WERI-Rb-1 (cell line): Measurements from ENCODE around the gene SLC24A1.

Source experiments
- DNase-seq: peaks from one replicate; pipeline ENCODE4 v3.0.0-alpha.2; 2020
- H3K27ac ChIP-seq: fragments of 250-450 bp; sonication (Bioruptor Pico); 2 replicates; pipeline ENCODE4 v1.5.1; 2020; ENCODE audit warnings: mild to moderate bottlenecking, moderate library complexity
- H3K27me3 ChIP-seq: fragments of 250-450 bp; sonication (Bioruptor Pico); 2 replicates; pipeline ENCODE4 v1.5.1; 2021; ENCODE audit warnings: mild to moderate bottlenecking, low read depth, moderate library complexity; ENCODE audit not compliant: insufficient read depth, severe bottlenecking
- H3K36me3 ChIP-seq: fragments of 250-450 bp; sonication (Bioruptor Pico); 2 replicates; pipeline ENCODE4 v1.5.1; 2020; ENCODE audit warnings: mild to moderate bottlenecking, moderate library complexity
- H3K4me3 ChIP-seq: 2 replicates; pipeline ENCODE4 v1.5.1; 2011; ENCODE audit warnings: low read depth, mild to moderate bottlenecking, control low read depth, low read length
- H3K9me3 ChIP-seq: fragments of 250-450 bp; sonication (Bioruptor Pico); 2 replicates; pipeline ENCODE4 v1.5.1; 2021; ENCODE audit warnings: mild to moderate bottlenecking, moderate library complexity; ENCODE audit not compliant: severe bottlenecking
- CTCF ChIP-seq: IDR thresholded peaks from 2 replicates; pipeline ENCODE4 v1.5.1; 2011; ENCODE audit warnings: low read depth, mild to moderate bottlenecking, control low read depth, inconsistent platforms, low read length

The SLC24A1 gene

GRCh38 chr15:65579762-65580161 is 42.0 kb upstream of the SLC24A1 start:
- Histone ChIP-seq H3K36me3 (peaks cover 42% of the 10 kb centered on the region), H3K9me3 (no peaks in the 10 kb centered on the region), H3K4me3 (no peak overlapping the region), H3K27ac (peak overlapping the region; percentile 30), H3K27me3 (no peaks in the 10 kb centered on the region)
- no peak for DNase-seq
- no peak for TF ChIP-seq CTCF

DNA sequence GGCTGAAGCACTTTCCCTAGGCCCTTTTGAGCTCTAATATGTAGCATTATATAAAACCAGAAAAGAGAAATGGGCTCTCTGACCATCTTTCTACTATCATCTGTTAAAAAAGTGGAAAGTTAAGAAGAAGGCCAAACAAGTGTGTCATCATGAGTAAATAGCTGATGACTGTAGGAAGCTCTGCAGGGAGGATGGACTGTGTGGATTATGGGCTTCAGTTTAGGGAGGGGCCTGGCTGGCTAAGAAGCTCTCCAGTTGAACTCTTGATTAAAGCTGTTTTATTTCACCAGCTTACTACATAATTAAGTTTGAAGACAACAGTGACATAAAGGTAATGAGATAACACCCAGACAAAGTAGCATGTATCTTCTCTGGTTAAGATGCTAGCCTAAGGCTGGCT is 41.5 kb upstream of the SLC24A1 start:
- Histone ChIP-seq H3K36me3 (peaks cover 41% of the 10 kb centered on the region), H3K27me3 (no peaks in the 10 kb centered on the region), H3K4me3 (no peak overlapping the region), H3K9me3 (no peaks in the 10 kb centered on the region), H3K27ac (peak overlapping the region; percentile 57)
- TF ChIP-seq CTCF: no peak
- DNase-seq: peak; percentile 61

DNA sequence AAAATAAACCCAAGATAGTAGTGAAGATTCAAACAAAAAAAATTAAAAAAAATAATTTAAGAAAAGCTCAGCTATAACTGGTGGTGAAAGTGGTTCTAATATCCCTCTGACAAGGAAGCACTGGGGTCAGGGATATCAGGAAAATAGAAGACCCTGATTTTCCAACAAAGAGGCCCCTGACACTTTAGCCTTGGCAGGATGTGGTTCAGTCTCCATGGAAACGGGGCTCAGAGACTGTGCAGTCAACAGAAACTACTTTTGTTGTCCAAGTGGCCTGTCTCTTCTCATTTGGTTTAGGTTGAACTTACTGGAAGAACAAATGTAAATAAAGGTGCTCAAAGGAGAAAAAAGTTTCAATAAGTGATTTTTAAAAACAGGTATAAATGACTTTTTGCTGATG is 38.0 kb upstream of the SLC24A1 start:
- Histone ChIP-seq H3K9me3 (no peaks in the 10 kb centered on the region), H3K4me3 (no peak overlapping the region), H3K27ac (no peak overlapping the region), H3K36me3 (peaks cover 28% of the 10 kb centered on the region), H3K27me3 (no peaks in the 10 kb centered on the region)
- TF ChIP-seq CTCF: no peak
- DNase-seq: no peak

GRCh38 chr15:65584241-65584640 is 37.5 kb upstream of the SLC24A1 start:
- DNase-seq: no peak
- peaks cover 28% of the 10 kb centered on the region for H3K36me3 ChIP-seq

DNA sequence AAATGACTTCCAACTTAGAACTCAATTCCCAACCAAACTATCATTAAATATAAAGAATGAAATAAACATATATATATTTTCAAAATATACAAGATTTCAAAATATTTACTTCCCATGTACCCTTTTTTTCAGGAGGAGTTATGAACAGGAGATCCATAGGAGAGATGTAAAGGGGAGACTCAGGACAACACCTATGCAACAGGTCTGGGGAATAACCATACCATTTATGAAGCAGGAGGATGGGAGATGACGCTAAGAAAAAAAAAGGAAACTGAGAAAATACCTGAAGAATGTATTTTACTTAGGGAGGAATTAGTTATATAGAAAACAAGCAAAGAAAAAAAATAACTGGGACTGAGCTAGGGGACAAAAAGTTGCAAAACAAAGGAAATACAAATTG is 34.6 kb upstream of the SLC24A1 start:
- no peak for DNase-seq
- Histone ChIP-seq H3K4me3 (no peak overlapping the region), H3K9me3 (no peaks in the 10 kb centered on the region), H3K27ac (no peak overlapping the region), H3K36me3 (peaks cover 37% of the 10 kb centered on the region), H3K27me3 (no peaks in the 10 kb centered on the region)
- no peak for TF ChIP-seq CTCF

More at GRCh38 chr15:65584241-65584640, 37.5 kb upstream of the SLC24A1 start:
- Histone ChIP-seq H3K27ac (no peak overlapping the region), H3K4me3 (no peak overlapping the region), H3K9me3 (no peaks in the 10 kb centered on the region), H3K27me3 (no peaks in the 10 kb centered on the region)
- no peak for TF ChIP-seq CTCF

GRCh38 chr15:65595960-65596359 is 25.8 kb upstream of the SLC24A1 start:
- Histone ChIP-seq H3K36me3 (peaks cover 59% of the 10 kb centered on the region), H3K9me3 (no peaks in the 10 kb centered on the region)
- peak; percentile 18 for DNase-seq

More at GRCh38 chr15:65595960-65596359, 25.8 kb upstream of the SLC24A1 start:
- Histone ChIP-seq H3K4me3 (no peak overlapping the region), H3K27ac (no peak overlapping the region), H3K27me3 (no peaks in the 10 kb centered on the region)
- peak; percentile 51 for TF ChIP-seq CTCF
